GM12878 (cell line): Measurements from ENCODE around the gene RNU6-9. TPM values are rescaled to one million over a fixed set of nuclear protein-coding genes. Genes with fewer than 3 reads are reported as not detected.

ENCODE experiments used
- ATAC-seq: fragments of 200-7000 bp; cut with Tn5 transposase; 3 replicates; pipeline ENCODE4 v1.9.1; 2020; ENCODE audit warnings: mild to moderate bottlenecking, moderate library complexity
- BruUV-seq: library from RNA; stranded (reverse); fragments of 400-500 nt; replicated peaks from 2 replicates; lab custom pipeline; 2021; lab: Mats Ljungman, UMichigan
- CTCF ChIA-PET: fragments of 300-600 bp; sonication (Branson Sonifier 250); formaldehyde crosslinking; extraction: SDS; loops from one replicate; lab custom pipeline; 2021; ENCODE audit warnings: inconsistent platforms; lab: Yijun Ruan, JAX
- POLR2A ChIA-PET: fragments of 350-600 bp; formaldehyde crosslinking; extraction: SDS; loops from one replicate; lab custom pipeline; 2021; ENCODE audit warnings: inconsistent platforms; lab: Charles Lee
- RAD21 ChIA-PET: fragments of 300-600 bp; sonication (Branson Sonifier 250); formaldehyde crosslinking; loops from one replicate; lab custom pipeline; 2023; ENCODE audit warnings: antibody characterized with exemption; ENCODE audit not compliant: unreplicated experiment; lab: Charles Lee
- SMC1A ChIA-PET: fragments of 300-600 bp; sonication (Branson Sonifier 250); formaldehyde crosslinking; loops from one replicate; lab custom pipeline; 2023; ENCODE audit not compliant: unreplicated experiment, uncharacterized antibody; lab: Charles Lee
- DNase-seq: peaks from one replicate; pipeline ENCODE4 v3.0.0-alpha.2; 2011; ENCODE audit warnings: low read depth, low spot score
- FAIRE-seq: peaks from 3 replicates; lab custom pipeline; 2011; peaks lifted over from hg19 to GRCh38; lab: Jason Lieb, UNC
- H2AFZ ChIP-seq: 2 replicates; pipeline ENCODE4 v1.6.0; 2011; ENCODE audit warnings: low read depth, low read length, control low read depth; ENCODE audit not compliant: control insufficient read depth
- H3K27ac ChIP-seq: 2 replicates; pipeline ENCODE4 v1.5.1; 2011; ENCODE audit warnings: control low read depth; ENCODE audit not compliant: control insufficient read depth, insufficient read depth
- H3K27me3 ChIP-seq, 2 experiments: replicated peaks in 1 of 2; 2 replicates each; pipeline versions ENCODE4 v1.6.0 to v1.6.1; 2011; ENCODE audit warnings: low read length in 1 of 2; ENCODE audit not compliant: control insufficient read depth in 2 of 2, insufficient read depth in 2 of 2
- H3K36me3 ChIP-seq, 2 experiments: 2 replicates each; pipeline ENCODE4 v1.5.1; 2011; ENCODE audit warnings: low read length in 1 of 2; ENCODE audit not compliant: control insufficient read depth in 2 of 2, insufficient read depth in 2 of 2
- H3K4me1 ChIP-seq: 2 replicates; pipeline ENCODE4 v1.6.1; 2011; ENCODE audit warnings: mild to moderate bottlenecking, low read length, moderate library complexity, mixed read lengths; ENCODE audit not compliant: control insufficient read depth, insufficient read depth
- H3K4me2 ChIP-seq: 2 replicates; pipeline ENCODE4 v1.6.0; 2011; ENCODE audit warnings: control low read depth; ENCODE audit not compliant: control insufficient read depth, insufficient read depth
- H3K4me3 ChIP-seq: fragments of 200-600 bp; sonication (generic); 2 replicates; pipeline ENCODE4 v1.5.1; 2016
- H3K79me2 ChIP-seq: 2 replicates; pipeline ENCODE4 v1.6.0; 2011; ENCODE audit warnings: low read length; ENCODE audit not compliant: control insufficient read depth, insufficient read depth
- H3K9ac ChIP-seq: 2 replicates; pipeline ENCODE4 v1.8.0; 2011; ENCODE audit warnings: low read length, control low read depth, mixed read lengths; ENCODE audit not compliant: control insufficient read depth, insufficient read depth
- H3K9me3 ChIP-seq: replicated peaks from 3 replicates; pipeline ENCODE4 v1.5.1; 2011; ENCODE audit warnings: mild to moderate bottlenecking, low read length; ENCODE audit not compliant: control insufficient read depth, insufficient read depth
- H4K20me1 ChIP-seq: 2 replicates; pipeline ENCODE4 v1.6.0; 2011; ENCODE audit not compliant: control insufficient read depth, insufficient read depth
- ATF7 ChIP-seq: fragments of 450-650 bp; IDR thresholded peaks from 2 replicates; pipeline ENCODE4 v1.6.1; 2016; ENCODE audit warnings: low read depth, mild to moderate bottlenecking
- BHLHE40 ChIP-seq, 2 experiments: fragments of 450-650 bp in 1 of 2; IDR thresholded peaks; 2 replicates each; pipeline ENCODE4 v1.6.1; 2011 to 2017; ENCODE audit warnings: low read depth in 2 of 2, borderline replicate concordance in 1 of 2, improper control_type of control experiment in 1 of 2, low read length in 1 of 2, mild to moderate bottlenecking in 1 of 2
- CBFB ChIP-seq: IDR thresholded peaks from 2 replicates; pipeline ENCODE4 v1.6.1; 2016; ENCODE audit warnings: antibody characterized with exemption, low read depth
- CHD4 ChIP-seq: fragments of 200-600 bp; sonication (generic); IDR thresholded peaks from 2 replicates; pipeline ENCODE4 v1.6.1; 2016; ENCODE audit warnings: mild to moderate bottlenecking
- E4F1 ChIP-seq: fragments of 450-650 bp; IDR thresholded peaks from 2 replicates; pipeline ENCODE4 v1.6.1; 2018; ENCODE audit warnings: borderline replicate concordance, mild to moderate bottlenecking; ENCODE audit not compliant: partially characterized antibody
- EGR1 ChIP-seq, 2 experiments: IDR thresholded peaks; 1 replicate in 1 of 2; 2 replicates in 1 of 2; pipeline ENCODE4 v1.6.1; 2011 to 2012; ENCODE audit warnings: low read depth in 2 of 2, low read length in 2 of 2, borderline replicate concordance in 1 of 2, mild to moderate bottlenecking in 1 of 2, moderate library complexity in 1 of 2
- EP300 ChIP-seq, 2 experiments: fragments of 150-350 bp in 1 of 2; IDR thresholded peaks; 2 replicates each; pipeline ENCODE4 v1.6.1; 2011 to 2012; ENCODE audit warnings: low read depth in 2 of 2, low read length in 2 of 2, borderline replicate concordance in 1 of 2, improper control_type of control experiment in 1 of 2, inconsistent platforms in 1 of 2; ENCODE audit not compliant: control insufficient read depth in 1 of 2
- FOS ChIP-seq: IDR thresholded peaks from 3 replicates; pipeline ENCODE4 v1.6.1; 2011; ENCODE audit warnings: borderline replicate concordance; ENCODE audit not compliant: insufficient read length; ENCODE audit errors: extremely low read depth
- MLLT1 ChIP-seq: fragments of 450-650 bp; IDR thresholded peaks from 2 replicates; pipeline ENCODE4 v1.6.1; 2016; ENCODE audit warnings: mild to moderate bottlenecking
- NFYB ChIP-seq: IDR thresholded peaks from 2 replicates; pipeline ENCODE4 v1.6.1; 2011; ENCODE audit warnings: low read depth, mild to moderate bottlenecking, low read length, improper control_type of control experiment, moderate library complexity; ENCODE audit not compliant: insufficient read depth
- PKNOX1 ChIP-seq: fragments of 450-650 bp; IDR thresholded peaks from 2 replicates; pipeline ENCODE4 v1.6.1; 2016; ENCODE audit warnings: mild to moderate bottlenecking
- SIX5 ChIP-seq: IDR thresholded peaks from 2 replicates; pipeline ENCODE4 v1.6.1; 2011; ENCODE audit warnings: mild to moderate bottlenecking, low read depth, low read length, moderate library complexity; ENCODE audit not compliant: severe bottlenecking
- SKIL ChIP-seq: fragments of 450-650 bp; IDR thresholded peaks from 2 replicates; pipeline ENCODE4 v1.6.1; 2017; ENCODE audit warnings: mild to moderate bottlenecking, low read depth, inconsistent platforms; ENCODE audit not compliant: poor library complexity, severe bottlenecking
- SMAD5 ChIP-seq: IDR thresholded peaks from 2 replicates; pipeline ENCODE4 v1.6.1; 2016; ENCODE audit warnings: antibody characterized with exemption, low read depth
- SREBF1 ChIP-seq: IDR thresholded peaks from 2 replicates; pipeline ENCODE4 v1.6.1; 2012; ENCODE audit warnings: mild to moderate bottlenecking, low read length
- SRF ChIP-seq, 2 experiments: IDR thresholded peaks; 2 replicates each; pipeline ENCODE4 v1.6.1; 2011; ENCODE audit warnings: low read depth in 2 of 2, low read length in 2 of 2, mild to moderate bottlenecking in 1 of 2, moderate library complexity in 1 of 2
- ZNF217 ChIP-seq: fragments of 450-650 bp; IDR thresholded peaks from 2 replicates; pipeline ENCODE4 v1.6.1; 2017; ENCODE audit warnings: antibody characterized with exemption, mild to moderate bottlenecking
- ZSCAN29 ChIP-seq: fragments of 450-650 bp; IDR thresholded peaks from 2 replicates; pipeline ENCODE4 v1.6.1; 2017; ENCODE audit warnings: mild to moderate bottlenecking, moderate library complexity
- WGBS: methylation state at CpG from one replicate; pipeline ENCODE4 v1.1.6; 2016; ENCODE audit warnings: low lambda C conversion rate; ENCODE audit not compliant: insufficient replicate concordance, insufficient coverage; ENCODE audit errors: missing lambda C conversion rate; 5-methylcytosine and 5-hydroxymethylcytosine counted together
- in situ Hi-C: fragments of 300-500 bp; cut with MboI; formaldehyde crosslinking; loops from 9 replicates; pipeline ENCODE4 v1.14.3; 2018; ENCODE audit warnings: mixed read lengths
- intact Hi-C: fragments of 100-400 bp; cut with micrococcal nuclease; formaldehyde crosslinking; loops from one replicate; pipeline ENCODE4 v1.14.2; 2022; ENCODE audit not compliant: unreplicated experiment
- polyA plus RNA-seq, 11 experiments: library from polyadenylated mRNA; depleted of rRNA in 4 of 11; unstranded in 6 of 11; stranded (reverse) in 5 of 11; fragments of >200 nt; fragmentation: Nextera tagmentation in 4 of 11; fragmentation: Illumina TruSeq in 1 of 11; extraction: Ambion mirVana in 4 of 11; extraction: Trizol in 1 of 11; gene quantifications; 1 replicate in 1 of 11; 2 replicates in 10 of 11; pipeline versions ENCODE4 v1.2.1 to v1.2.3, GENCODE V29; 2011 to 2016; ENCODE audit warnings: inconsistent platforms in 2 of 11, missing spikeins in 2 of 11, low read depth in 1 of 11
- total RNA-seq, 4 experiments: library from RNA; depleted of rRNA in 3 of 4; stranded (reverse); fragments of >200 nt in 3 of 4; fragmentation: Illumina TruSeq in 1 of 4; extraction: Trizol in 1 of 4; gene quantifications; 2 replicates each; pipeline versions ENCODE4 v1.2.1 to v1.2.3, GENCODE V29; 2013 to 2021

Gene RNU6-9
- total and polyA plus RNA-seq, 10 of the 15 experiments (the other 5 are each of a cell fraction or from before 2014, with no cell fraction given), result not detected

GRCh38 chr19:929891-930258, 36.6 kb downstream of the RNU6-9 start:
- ATAC-seq, result no peak
- peaks cover 70% of the 10 kb centered on the region for H3K79me2 ChIP-seq
- POLR2A ChIA-PET, result interaction anchor here (0.6 to 0.7 kb wide), 2 partner anchors 35 to 170 kb away, joined by 3 read pairs; no protein-coding TSS in a partner anchor
- intact Hi-C loops, result loop anchor here (10.0 kb wide), 1 partner anchor 315 kb away; the partner anchor contains the start of genes ATP5F1D and MIDN
- H4K20me1 ChIP-seq, result no peaks in the 10 kb centered on the region
- no peak overlapping the region for H3K9ac ChIP-seq
- CTCF ChIA-PET, result no interaction called here
- RAD21 ChIA-PET, result no interaction called here
- SMC1A ChIA-PET, result interaction anchor here (2.0 kb wide), 1 partner anchor 20 kb away, joined by 4 read pairs; no protein-coding TSS in a partner anchor
- H2AFZ ChIP-seq, result no peak overlapping the region
- no peak overlapping the region for H3K4me2 ChIP-seq
- H3K27me3 ChIP-seq, result no peaks in the 10 kb centered on the region
- no peak for DNase-seq
- H3K4me3 ChIP-seq, result no peak overlapping the region
- 96% methylated on average over 6 of the region's 6 CpGs for WGBS
- in situ Hi-C loops, result no loop called here
- H3K27ac ChIP-seq, result no peak overlapping the region
- peaks cover 14% of the 10 kb centered on the region for H3K4me1 ChIP-seq
- peaks cover 7 to 11% of the 10 kb centered on the region in 2 experiments for H3K36me3 ChIP-seq
- H3K9me3 ChIP-seq, result no peaks in the 10 kb centered on the region
- FAIRE-seq, result no peak
- BruUV-seq, result no TSS peak
- TF ChIP-seq SRF (IDR thresholded peaks at IDR 0.05; ENCODE audit: low read depth in 2 of 2, low read length in 2 of 2) (no peak), EGR1 (IDR thresholded peaks at IDR 0.05; ENCODE audit: borderline replicate concordance in 1 of 2, low read depth in 2 of 2, low read length in 2 of 2) (no peak), ZSCAN29 (no peak), SMAD5 (no peak), SKIL (no peak), SIX5 (no peak), PKNOX1 (no peak), MLLT1 (no peak), BHLHE40 (IDR thresholded peaks at IDR 0.05; ENCODE audit: borderline replicate concordance in 1 of 2, low read depth in 2 of 2, low read length in 1 of 2) (no peak), FOS (no peak), EP300 (IDR thresholded peaks at IDR 0.05; ENCODE audit: borderline replicate concordance in 1 of 2, control insufficient read depth in 1 of 2, low read depth in 2 of 2, low read length in 2 of 2) (no peak), ATF7 (no peak), E4F1 (no peak), CBFB (no peak), NFYB (no peak), CHD4 (no peak), SREBF1 (no peak), ZNF217 (no peak)
